WTC11 (cell line): ENCODE measurements around the gene LATS2. TPM values are rescaled to one million over a fixed set of nuclear protein-coding genes. Genes with fewer than 3 reads are reported as not detected.
A peak's percentile ranks its signal among the peaks of the same experiment; 100 is the strongest.

Source experiments
- ATAC-seq: fragments of 200-7000 bp; cut with Tn5 transposase; 2 replicates; pipeline ENCODE4 v1.10.0; 2021; ENCODE audit warnings: mild to moderate bottlenecking, moderate library complexity
- CTCF ChIA-PET: fragments of 300-600 bp; sonication (Branson Sonifier 250); formaldehyde crosslinking; loops from one replicate; lab custom pipeline; 2021; ENCODE audit warnings: antibody characterized with exemption; lab: Charles Lee
- POLR2A ChIA-PET: fragments of 350-600 bp; sonication (Branson Sonifier 250); formaldehyde crosslinking; loops from one replicate; lab custom pipeline; 2021; ENCODE audit warnings: antibody characterized with exemption; lab: Charles Lee
- DNase-seq: peaks from one replicate; pipeline ENCODE4 v3.0.0; 2021; ENCODE audit warnings: low spot score
- H3K27ac Mint-ChIP-seq: 2 replicates; pipeline ENCODE4 v1.8.0; 2021; ENCODE audit warnings: mixed read lengths
- H3K27me3 Mint-ChIP-seq: 2 replicates; pipeline ENCODE4 v1.8.0; 2021; ENCODE audit warnings: low read depth, mild to moderate bottlenecking, moderate library complexity, mixed read lengths
- H3K36me3 Mint-ChIP-seq: 2 replicates; pipeline ENCODE4 v1.8.0; 2021; ENCODE audit warnings: mixed read lengths
- H3K4me1 Mint-ChIP-seq: 2 replicates; pipeline ENCODE4 v1.8.0; 2022; ENCODE audit warnings: mixed read lengths
- H3K4me3 Mint-ChIP-seq: 2 replicates; pipeline ENCODE4 v1.8.0; 2021; ENCODE audit warnings: mild to moderate bottlenecking, moderate library complexity, mixed read lengths
- H3K9me3 Mint-ChIP-seq: 2 replicates; pipeline ENCODE4 v1.8.0; 2021; ENCODE audit warnings: mixed read lengths
- ARID4B ChIP-seq: sonication (generic); formaldehyde crosslinking; IDR thresholded peaks from 2 replicates; pipeline ENCODE4 v1.8.0; 2023; ENCODE audit warnings: missing genetic modification reagents, mild to moderate bottlenecking, borderline replicate concordance
- ELF4 ChIP-seq: sonication (generic); formaldehyde crosslinking; IDR thresholded peaks from 2 replicates; pipeline ENCODE4 v1.8.1; 2022; ENCODE audit warnings: low read depth, mild to moderate bottlenecking, moderate library complexity, missing genetic modification reagents
- EMX1 ChIP-seq: fragments of 250-450 bp; sonication (Bioruptor Pico); IDR thresholded peaks from 2 replicates; pipeline ENCODE4 v1.8.0; 2021; ENCODE audit warnings: mild to moderate bottlenecking
- ETV6 ChIP-seq: sonication (generic); formaldehyde crosslinking; IDR thresholded peaks from 2 replicates; pipeline ENCODE4 v1.8.1; 2022; ENCODE audit warnings: mild to moderate bottlenecking, missing genetic modification reagents
- GTF2I ChIP-seq: fragments of 250-450 bp; sonication (Bioruptor Pico); conservative IDR thresholded peaks from 2 replicates; pipeline ENCODE4 v1.4.0; 2021; ENCODE audit warnings: mild to moderate bottlenecking
- JAZF1 ChIP-seq: fragments of 250-450 bp; sonication (Bioruptor Pico); IDR thresholded peaks from 2 replicates; pipeline ENCODE4 v1.9.0; 2021; ENCODE audit warnings: moderate library complexity, mild to moderate bottlenecking, inconsistent platforms
- KAT7 ChIP-seq: sonication (generic); formaldehyde crosslinking; IDR thresholded peaks from 2 replicates; pipeline ENCODE4 v1.8.1; 2023; ENCODE audit warnings: missing genetic modification reagents, mild to moderate bottlenecking, borderline replicate concordance
- MLX ChIP-seq: sonication (generic); formaldehyde crosslinking; IDR thresholded peaks from 2 replicates; pipeline ENCODE4 v1.8.1; 2023; ENCODE audit warnings: mild to moderate bottlenecking, missing genetic modification reagents, moderate library complexity
- NFATC4 ChIP-seq: fragments of 250-450 bp; sonication (Bioruptor Pico); IDR thresholded peaks from 2 replicates; pipeline ENCODE4 v1.9.0; 2021; ENCODE audit warnings: mild to moderate bottlenecking
- NFYB ChIP-seq: sonication (generic); formaldehyde crosslinking; conservative IDR thresholded peaks from 2 replicates; pipeline ENCODE4 v1.8.0; 2022; ENCODE audit warnings: low read depth, missing genetic modification reagents
- NR2C2 ChIP-seq: sonication (generic); formaldehyde crosslinking; IDR thresholded peaks from 2 replicates; pipeline ENCODE4 v1.8.0; 2022; ENCODE audit warnings: mild to moderate bottlenecking, missing genetic modification reagents
- OVOL2 ChIP-seq: fragments of 250-450 bp; sonication (Bioruptor Pico); IDR thresholded peaks from 2 replicates; pipeline ENCODE4 v1.9.0; 2021; ENCODE audit warnings: mild to moderate bottlenecking, borderline replicate concordance
- PRDM15 ChIP-seq: sonication (generic); formaldehyde crosslinking; IDR thresholded peaks from 2 replicates; pipeline ENCODE4 v1.8.0; 2022; ENCODE audit warnings: missing genetic modification reagents
- PRRX2 ChIP-seq: fragments of 250-450 bp; sonication (Bioruptor Pico); IDR thresholded peaks from 2 replicates; pipeline ENCODE4 v1.8.0; 2021; ENCODE audit warnings: mild to moderate bottlenecking
- RELA ChIP-seq: sonication (generic); formaldehyde crosslinking; IDR thresholded peaks from 2 replicates; pipeline ENCODE4 v1.8.1; 2022; ENCODE audit warnings: missing genetic modification reagents, mild to moderate bottlenecking, borderline replicate concordance
- ZNF416 ChIP-seq: fragments of 250-450 bp; sonication (Bioruptor Pico); IDR thresholded peaks from 2 replicates; pipeline ENCODE4 v1.9.0; 2021; ENCODE audit warnings: mild to moderate bottlenecking, inconsistent platforms
- ZNF423 ChIP-seq: fragments of 250-450 bp; sonication (Bioruptor Pico); IDR thresholded peaks from 2 replicates; pipeline ENCODE4 v2.1.2; 2022; ENCODE audit warnings: mild to moderate bottlenecking, moderate library complexity
- total RNA-seq: library from RNA; stranded (reverse); gene quantifications from 3 replicates; pipeline ENCODE4 v1.2.3, GENCODE V29; 2021
- TF ChIP-seq, protein P1 (sequence below): sonication (generic); formaldehyde crosslinking; IDR thresholded peaks from 2 replicates; pipeline ENCODE4 v1.8.1; 2022; ENCODE audit warnings: low read depth, mild to moderate bottlenecking, moderate library complexity, missing genetic modification reagents, borderline replicate concordance
- TF ChIP-seq, protein P2 (sequence below): sonication (generic); formaldehyde crosslinking; IDR thresholded peaks from 2 replicates; pipeline ENCODE4 v1.8.1; 2023; ENCODE audit warnings: mild to moderate bottlenecking, missing genetic modification reagents, moderate library complexity
- TF ChIP-seq, protein P3 (sequence below): sonication (generic); formaldehyde crosslinking; IDR thresholded peaks from 2 replicates; pipeline ENCODE4 v1.8.1; 2022; ENCODE audit warnings: mild to moderate bottlenecking, moderate library complexity, missing genetic modification reagents

LATS2 gene
- total RNA-seq, 1 experiment from 2014 or later, result 28.9 TPM

GRCh38 chr13:21008026-21008425 lies 53.4 kb downstream of the LATS2 start (continued):
- TF ChIP-seq ARID4B (CRISPR knock-in tag) (no peak), PRDM15 (CRISPR knock-in tag) (no peak), JAZF1 (no peak), NR2C2 (CRISPR knock-in tag) (no peak), GTF2I (no peak), KAT7 (CRISPR knock-in tag) (no peak), NFATC4 (no peak), OVOL2 (no peak), ELF4 (CRISPR knock-in tag) (no peak)
- TF ChIP-seq, protein P1, sequence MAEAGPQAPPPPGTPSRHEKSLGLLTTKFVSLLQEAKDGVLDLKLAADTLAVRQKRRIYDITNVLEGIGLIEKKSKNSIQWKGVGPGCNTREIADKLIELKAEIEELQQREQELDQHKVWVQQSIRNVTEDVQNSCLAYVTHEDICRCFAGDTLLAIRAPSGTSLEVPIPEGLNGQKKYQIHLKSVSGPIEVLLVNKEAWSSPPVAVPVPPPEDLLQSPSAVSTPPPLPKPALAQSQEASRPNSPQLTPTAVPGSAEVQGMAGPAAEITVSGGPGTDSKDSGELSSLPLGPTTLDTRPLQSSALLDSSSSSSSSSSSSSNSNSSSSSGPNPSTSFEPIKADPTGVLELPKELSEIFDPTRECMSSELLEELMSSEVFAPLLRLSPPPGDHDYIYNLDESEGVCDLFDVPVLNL, result no peak

DNA sequence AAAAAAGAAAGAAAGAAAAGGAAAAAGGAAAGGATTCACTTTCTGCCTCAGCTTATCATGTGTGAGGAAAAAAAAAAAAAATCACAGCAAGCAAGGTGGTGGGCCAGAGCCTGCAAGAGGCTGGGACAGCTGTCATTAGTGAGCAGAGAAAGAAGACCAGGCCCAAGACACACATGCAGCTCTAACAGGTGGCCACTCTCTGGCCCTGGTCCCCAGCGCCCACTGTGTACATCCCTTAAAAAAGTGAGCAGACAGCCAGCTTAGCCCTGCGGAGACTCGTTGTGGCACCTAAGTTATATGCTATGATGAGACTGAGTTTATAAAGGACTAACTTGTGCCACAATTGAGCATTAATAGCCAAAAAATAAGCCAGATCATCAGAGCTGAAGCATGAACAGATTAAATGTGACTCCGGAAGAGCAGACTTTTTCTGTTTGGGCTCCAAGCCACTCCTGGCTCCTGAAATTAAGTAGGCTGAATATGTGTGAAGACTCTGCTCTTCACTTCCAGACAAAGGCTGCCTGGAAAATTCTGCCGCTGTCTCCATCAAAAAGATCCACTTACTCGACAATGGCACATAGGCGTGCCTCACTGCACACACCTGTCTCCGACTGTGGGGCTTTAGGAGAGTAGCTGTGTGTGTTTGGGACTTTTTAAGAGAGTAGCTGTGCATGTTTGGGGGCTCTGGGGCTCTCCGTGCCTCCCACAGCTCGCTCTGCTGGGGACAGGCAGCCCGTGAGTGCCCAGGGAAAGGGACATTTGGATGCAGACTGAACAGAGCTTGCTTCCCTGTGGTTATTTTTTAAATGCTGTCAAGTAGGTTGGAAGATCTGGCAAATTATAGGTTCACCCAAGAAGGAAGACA lies 55.0 kb downstream of the LATS2 start:
- Mint-ChIP-seq H3K27ac (peak overlapping the region; percentile 68), H3K4me3 (no peak overlapping the region), H3K27me3 (no peaks in the 10 kb centered on the region), H3K4me1 (peaks cover 44% of the 10 kb centered on the region), H3K36me3 (peaks cover 5% of the 10 kb centered on the region), H3K9me3 (peaks cover 2% of the 10 kb centered on the region)
- ATAC-seq (no peak), DNase-seq (no peak)
- ChIA-PET CTCF (interaction anchor here (0.6 kb wide), 1 partner anchor 65 kb away, joined by 3 read pairs; no protein-coding TSS in a partner anchor), POLR2A (no interaction called here)
- TF ChIP-seq, protein P2, sequence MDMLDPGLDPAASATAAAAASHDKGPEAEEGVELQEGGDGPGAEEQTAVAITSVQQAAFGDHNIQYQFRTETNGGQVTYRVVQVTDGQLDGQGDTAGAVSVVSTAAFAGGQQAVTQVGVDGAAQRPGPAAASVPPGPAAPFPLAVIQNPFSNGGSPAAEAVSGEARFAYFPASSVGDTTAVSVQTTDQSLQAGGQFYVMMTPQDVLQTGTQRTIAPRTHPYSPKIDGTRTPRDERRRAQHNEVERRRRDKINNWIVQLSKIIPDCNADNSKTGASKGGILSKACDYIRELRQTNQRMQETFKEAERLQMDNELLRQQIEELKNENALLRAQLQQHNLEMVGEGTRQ (CRISPR knock-in tag), result no peak
- TF ChIP-seq EMX1 (CRISPR knock-in tag) (no peak), GTF2I (no peak), MLX (CRISPR knock-in tag) (no peak), PRRX2 (CRISPR knock-in tag) (no peak), ZNF423 (CRISPR knock-in tag) (no peak), NFYB (CRISPR knock-in tag) (no peak), ZNF416 (no peak), RELA (CRISPR knock-in tag) (no peak), ETV6 (CRISPR knock-in tag) (no peak)
- TF ChIP-seq, protein P3, sequence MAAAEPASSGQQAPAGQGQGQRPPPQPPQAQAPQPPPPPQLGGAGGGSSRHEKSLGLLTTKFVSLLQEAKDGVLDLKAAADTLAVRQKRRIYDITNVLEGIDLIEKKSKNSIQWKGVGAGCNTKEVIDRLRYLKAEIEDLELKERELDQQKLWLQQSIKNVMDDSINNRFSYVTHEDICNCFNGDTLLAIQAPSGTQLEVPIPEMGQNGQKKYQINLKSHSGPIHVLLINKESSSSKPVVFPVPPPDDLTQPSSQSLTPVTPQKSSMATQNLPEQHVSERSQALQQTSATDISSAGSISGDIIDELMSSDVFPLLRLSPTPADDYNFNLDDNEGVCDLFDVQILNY (CRISPR knock-in tag), result no peak
- TF ChIP-seq, all 79 proteins: peak for 0
